Measurements from ENCODE around the gene ERC2. TPM values are rescaled to one million over a fixed set of nuclear protein-coding genes. Genes with fewer than 3 reads are reported as not detected.

The ERC2 gene
- total RNA-seq, 2 donors from 2014 or later = 0.21 to 0.30 TPM

- Histone ChIP-seq H3K4me1 (no peaks in the 10 kb centered on the region), H3K9ac (ENCODE audit: low read depth in 2 of 2, low read length in 2 of 2) (no peak overlapping the region), H3K27me3 (peaks cover 5% of the 10 kb centered on the region), H3K36me3 (no peaks in the 10 kb centered on the region), H3K9me3 (no peaks in the 10 kb centered on the region), H3K27ac (no peak overlapping the region), H3K4me3 (no peak overlapping the region)
- intact Hi-C loops (cut with DNase I) = no loop called here
- TF ChIP-seq CTCF (IDR thresholded peaks at IDR 0.05) = no peak
- no peak for DNase-seq
Observed at GRCh38 chr3:56471771-56472170, 3.5 kb upstream of the ERC2 start.

- intact Hi-C loops (cut with DNase I) = no loop called here
- no peak for TF ChIP-seq CTCF (IDR thresholded peaks at IDR 0.05)
Observed at GRCh38 chr3:56469141-56469540, 874 bp upstream of the ERC2 start.

GRCh38 chr3:56467801-56468183 lies 475 bp downstream of the ERC2 start:
- H3K9ac ChIP-seq (ENCODE audit: low read depth in 2 of 2, low read length in 2 of 2) = no peak overlapping the region
- no peaks in the 10 kb centered on the region for H3K9me3 ChIP-seq
- peak overlapping the region; percentile 42 for H3K4me3 ChIP-seq
- intact Hi-C loops (cut with DNase I) = no loop called here
- H3K36me3 ChIP-seq = no peaks in the 10 kb centered on the region
- no peak for DNase-seq
- no peaks in the 10 kb centered on the region for H3K4me1 ChIP-seq
- no peak for TF ChIP-seq CTCF (IDR thresholded peaks at IDR 0.05)
- peaks cover 8% of the 10 kb centered on the region for H3K27me3 ChIP-seq
- no peak overlapping the region for H3K27ac ChIP-seq

More at GRCh38 chr3:56469141-56469540, 874 bp upstream of the ERC2 start:
- no peak overlapping the region for H3K4me3 ChIP-seq
- no peaks in the 10 kb centered on the region for H3K36me3 ChIP-seq
- H3K27me3 ChIP-seq = peaks cover 8% of the 10 kb centered on the region
- H3K9me3 ChIP-seq = no peaks in the 10 kb centered on the region
- no peak for DNase-seq
- H3K9ac ChIP-seq (ENCODE audit: low read depth in 2 of 2, low read length in 2 of 2) = no peak overlapping the region
- H3K4me1 ChIP-seq = no peaks in the 10 kb centered on the region
- H3K27ac ChIP-seq = no peak overlapping the region

- intact Hi-C loops (cut with DNase I) = no loop called here
- peak; percentile 86 for DNase-seq
- Histone ChIP-seq H3K36me3 (no peaks in the 10 kb centered on the region), H3K9me3 (no peaks in the 10 kb centered on the region), H3K27ac (no peak overlapping the region), H3K9ac (ENCODE audit: low read depth in 2 of 2, low read length in 2 of 2) (no peak overlapping the region), H3K27me3 (peaks cover 8% of the 10 kb centered on the region), H3K4me1 (no peaks in the 10 kb centered on the region), H3K4me3 (peak overlapping the region; percentile 42)
- TF ChIP-seq CTCF (IDR thresholded peaks at IDR 0.05) = no peak
Observed at GRCh38 chr3:56467108-56467507, 1.2 kb downstream of the ERC2 start.

- no peak for TF ChIP-seq CTCF (IDR thresholded peaks at IDR 0.05)
- Histone ChIP-seq H3K4me1 (no peaks in the 10 kb centered on the region), H3K36me3 (no peaks in the 10 kb centered on the region), H3K27me3 (no peaks in the 10 kb centered on the region), H3K9me3 (no peaks in the 10 kb centered on the region), H3K4me3 (no peak overlapping the region), H3K9ac (ENCODE audit: low read depth in 2 of 2, low read length in 2 of 2) (no peak overlapping the region), H3K27ac (no peak overlapping the region)
- intact Hi-C loops (cut with DNase I) = no loop called here
- no peak for DNase-seq
Observed at GRCh38 chr3:56459719-56460118, 8.5 kb downstream of the ERC2 start.

- no peak for DNase-seq
- no peaks in the 10 kb centered on the region for H3K27me3 ChIP-seq
- TF ChIP-seq CTCF (IDR thresholded peaks at IDR 0.05) = no peak
- no peaks in the 10 kb centered on the region for H3K4me1 ChIP-seq
- no peaks in the 10 kb centered on the region for H3K9me3 ChIP-seq
- intact Hi-C loops (cut with DNase I) = no loop called here
- H3K4me3 ChIP-seq = no peak overlapping the region
- no peak overlapping the region for H3K9ac ChIP-seq (ENCODE audit: low read depth in 2 of 2, low read length in 2 of 2)
- no peak overlapping the region for H3K27ac ChIP-seq
- no peaks in the 10 kb centered on the region for H3K36me3 ChIP-seq
Observed at GRCh38 chr3:56459104-56459496, 9.2 kb downstream of the ERC2 start.
